Spinal cord (tissue), 10 donors: ENCODE data around the gene ITGA11. TPM values are rescaled to one million over a fixed set of nuclear protein-coding genes. Genes with fewer than 3 reads are reported as not detected.

Experiments
- DNase-seq, 6 donors: peaks; one replicate each; pipeline versions ENCODE4 v3.0.0 to v3.0.0-alpha.2; 2013 to 2015; ENCODE audit warnings: low spot score in 6 of 6, low read depth in 4 of 6
- H3K27ac ChIP-seq: one replicate; pipeline ENCODE4 v1.5.1; 2013; ENCODE audit warnings: low read depth, low read length, control low read depth
- H3K27me3 ChIP-seq: one replicate; pipeline ENCODE4 v1.6.1; 2013; ENCODE audit warnings: low read length; ENCODE audit not compliant: control insufficient read depth, insufficient read depth
- H3K36me3 ChIP-seq: one replicate; pipeline ENCODE4 v1.6.1; 2013; ENCODE audit warnings: low read length; ENCODE audit not compliant: control insufficient read depth, insufficient read depth
- H3K4me1 ChIP-seq: one replicate; pipeline ENCODE4 v1.6.1; 2013; ENCODE audit warnings: low read length; ENCODE audit not compliant: control insufficient read depth, insufficient read depth
- H3K4me3 ChIP-seq: one replicate; pipeline ENCODE4 v1.5.1; 2013; ENCODE audit warnings: low read depth, low read length, control low read depth
- H3K9me3 ChIP-seq: one replicate; pipeline ENCODE4 v1.6.1; 2013; ENCODE audit warnings: low read length; ENCODE audit not compliant: control insufficient read depth, insufficient read depth
- WGBS: methylation state at CpG from one replicate; pipeline ENCODE4 v1.1.5; 2013; ENCODE audit warnings: missing lambda C conversion rate; ENCODE audit not compliant: insufficient coverage; 5-methylcytosine and 5-hydroxymethylcytosine counted together
- polyA plus RNA-seq, 2 donors: library from polyadenylated mRNA; unstranded; fragments of 120-200 nt; gene quantifications; one replicate each; pipeline ENCODE4 v1.2.1, GENCODE V29; 2013; ENCODE audit not compliant: insufficient read length in 2 of 2
- total RNA-seq, 2 donors: library from RNA; depleted of rRNA in 1 of 2; stranded (reverse); fragments of 120-200 nt in 1 of 2; fragments of >200 nt in 1 of 2; gene quantifications; one replicate each; pipeline versions ENCODE4 v1.2.3 to v1.2.4, GENCODE V29; 2013 to 2014
- donor health status: healthy.

ITGA11 gene
- total and polyA plus RNA-seq, 4 donors: 4.8 to 18.7 (median 7.4) TPM

- peaks cover 7% of the 10 kb centered on the region for H3K4me1 ChIP-seq
- no peak overlapping the region for H3K4me3 ChIP-seq
- H3K27me3 ChIP-seq: no peaks in the 10 kb centered on the region
- H3K27ac ChIP-seq: no peak overlapping the region
- H3K36me3 ChIP-seq: no peaks in the 10 kb centered on the region
- H3K9me3 ChIP-seq: no peaks in the 10 kb centered on the region
- no CpG with 5 or more reads among the region's 1 CpG for WGBS
- DNase-seq: no peak
Observed at GRCh38 chr15:68281008-68281407, 151.0 kb downstream of the ITGA11 start.

GRCh38 chr15:68279779-68280753 lies 151.9 kb downstream of the ITGA11 start:
- peaks cover 7% of the 10 kb centered on the region for H3K4me1 ChIP-seq

DNA sequence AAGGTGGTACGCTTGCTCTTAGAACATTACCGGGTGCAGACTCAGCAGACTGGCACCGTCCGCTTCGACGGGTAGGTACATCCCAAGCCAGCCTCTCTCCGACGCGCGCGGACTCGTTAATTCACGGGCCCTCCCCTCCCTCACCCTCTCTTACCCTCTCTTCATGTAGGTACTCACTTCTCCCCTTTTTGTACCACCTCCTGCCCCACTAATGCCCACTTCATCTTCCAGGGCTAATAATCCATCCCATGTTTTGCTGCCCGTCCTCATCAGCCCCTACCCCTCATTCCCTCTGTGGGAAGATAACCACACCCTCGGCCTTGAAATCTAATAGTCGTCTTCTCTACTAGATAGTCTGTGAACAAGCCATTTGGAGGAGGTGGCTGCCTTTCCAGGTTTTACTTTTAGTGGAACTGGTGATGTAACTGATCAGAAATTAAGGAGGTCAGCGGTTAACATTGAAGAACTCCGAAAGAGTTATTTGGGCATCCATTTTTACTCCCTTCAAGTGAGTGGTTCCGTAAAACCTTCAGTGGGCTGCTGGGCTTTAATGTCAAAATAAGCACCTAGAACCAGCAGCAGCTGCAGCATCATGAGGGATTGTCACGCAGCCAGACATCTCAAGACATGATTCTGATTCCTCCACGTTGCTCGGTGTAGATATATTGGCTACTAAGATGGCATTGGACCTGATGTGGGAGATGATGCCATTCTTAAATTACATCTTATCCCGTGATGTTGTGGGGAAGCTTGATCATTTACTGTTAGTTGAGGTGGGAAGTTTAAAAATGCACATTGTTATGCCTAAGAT lies 153.2 kb downstream of the ITGA11 start:
- peak overlapping the region; percentile 100 for H3K27ac ChIP-seq
- H3K4me3 ChIP-seq: peak overlapping the region; percentile 92
- H3K9me3 ChIP-seq: no peaks in the 10 kb centered on the region
- peak in 2 of 6 donors; percentile 53 to 67 for DNase-seq
- no peaks in the 10 kb centered on the region for H3K36me3 ChIP-seq
- WGBS: 0% methylated on average over 18 of the region's 23 CpGs
- H3K4me1 ChIP-seq: peaks cover 7% of the 10 kb centered on the region
- H3K27me3 ChIP-seq: no peaks in the 10 kb centered on the region

More at GRCh38 chr15:68279779-68280753, 151.9 kb downstream of the ITGA11 start:
- WGBS: 39% methylated on average over 9 of the region's 11 CpGs
- Histone ChIP-seq H3K4me3 (peak overlapping the region; percentile 92), H3K9me3 (no peaks in the 10 kb centered on the region), H3K27me3 (no peaks in the 10 kb centered on the region), H3K27ac (no peak overlapping the region), H3K36me3 (no peaks in the 10 kb centered on the region)
- DNase-seq: peak in 1 of 6 donors; percentile 25

DNA sequence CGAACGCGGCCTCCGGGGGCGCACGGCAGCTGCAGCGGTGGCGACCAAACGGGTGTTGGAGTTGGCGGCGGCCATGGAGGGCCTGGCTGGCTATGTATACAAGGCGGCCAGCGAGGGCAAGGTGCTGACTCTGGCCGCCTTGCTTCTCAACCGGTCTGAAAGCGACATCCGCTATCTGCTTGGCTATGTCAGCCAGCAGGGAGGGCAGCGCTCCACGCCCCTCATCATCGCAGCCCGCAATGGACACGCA lies 153.7 kb downstream of the ITGA11 start:
- Histone ChIP-seq H3K4me3 (peak overlapping the region; percentile 92), H3K9me3 (no peaks in the 10 kb centered on the region), H3K4me1 (peaks cover 7% of the 10 kb centered on the region), H3K36me3 (no peaks in the 10 kb centered on the region), H3K27me3 (no peaks in the 10 kb centered on the region), H3K27ac (peak overlapping the region; percentile 100)
- 0% methylated on average over 22 of the region's 22 CpGs for WGBS
- DNase-seq: peak in 1 of 6 donors; percentile 84

- Histone ChIP-seq H3K36me3 (no peaks in the 10 kb centered on the region), H3K9me3 (no peaks in the 10 kb centered on the region), H3K27ac (peak within 1 kb of the TSS; percentile 100), H3K4me3 (peak within 1 kb of the TSS; percentile 92), H3K4me1 (peaks cover 7% of the 10 kb centered on the region), H3K27me3 (no peaks in the 10 kb centered on the region)
- DNase-seq: peak; percentile 81 to 97 (median 88)
- WGBS: under 1% methylated on average over 85 of the region's 85 CpGs
Observed at GRCh38 chr15:68277603-68278344, 154.2 kb downstream of the ITGA11 start, which contains the start of gene FEM1B. Gene FEM1B, plus strand, starts transcription at chr15:68277745. Its CDS starts 673 bp downstream, at chr15:68278418.

GRCh38 chr15:68277131-68277602 lies 154.8 kb downstream of the ITGA11 start:
- peaks cover 7% of the 10 kb centered on the region for H3K4me1 ChIP-seq
- peak in 3 of 6 donors; percentile 54 to 91 (median 90) for DNase-seq

GRCh38 chr15:68276668-68277067 lies 155.3 kb downstream of the ITGA11 start:
- Histone ChIP-seq H3K27me3 (no peaks in the 10 kb centered on the region), H3K4me1 (peaks cover 11% of the 10 kb centered on the region), H3K27ac (peak overlapping the region; percentile 100), H3K36me3 (no peaks in the 10 kb centered on the region), H3K4me3 (peak overlapping the region; percentile 92), H3K9me3 (no peaks in the 10 kb centered on the region)
- WGBS: 31% methylated on average over 3 of the region's 3 CpGs
- DNase-seq: peak in 1 of 6 donors; percentile 59

More at GRCh38 chr15:68277131-68277602, 154.8 kb downstream of the ITGA11 start:
- Histone ChIP-seq H3K4me3 (peak overlapping the region; percentile 92), H3K36me3 (no peaks in the 10 kb centered on the region), H3K9me3 (no peaks in the 10 kb centered on the region), H3K27me3 (no peaks in the 10 kb centered on the region), H3K27ac (peak overlapping the region; percentile 100)
- 0% methylated on average over 21 of the region's 25 CpGs for WGBS

GRCh38 chr15:68275165-68275746 lies 156.7 kb downstream of the ITGA11 start:
- Histone ChIP-seq H3K27me3 (no peaks in the 10 kb centered on the region), H3K27ac (no peak overlapping the region), H3K9me3 (no peaks in the 10 kb centered on the region), H3K4me3 (no peak overlapping the region), H3K36me3 (no peaks in the 10 kb centered on the region), H3K4me1 (peaks cover 9% of the 10 kb centered on the region)
- 94% methylated on average over 2 of the region's 3 CpGs for WGBS
- no peak for DNase-seq
